Stimulated activated CD4-positive, alpha-beta T cell treated with anti-CD3 and anti-CD28 coated beads, Interleukin-2, amount 100 ng/mL, for 4 hours (primary cell): ENCODE measurements around the gene PTDSS2.
"Not testable (repeated sequence)": the region's sequence is repeated elsewhere in the genome, so short reads cannot be mapped to it uniquely, and the experiment has no call there.

Experiments
- DNase-seq: peaks from one replicate; pipeline ENCODE4 v3.0.0-alpha.2; 2020; ENCODE audit warnings: low read depth

PTDSS2 gene

DNA sequence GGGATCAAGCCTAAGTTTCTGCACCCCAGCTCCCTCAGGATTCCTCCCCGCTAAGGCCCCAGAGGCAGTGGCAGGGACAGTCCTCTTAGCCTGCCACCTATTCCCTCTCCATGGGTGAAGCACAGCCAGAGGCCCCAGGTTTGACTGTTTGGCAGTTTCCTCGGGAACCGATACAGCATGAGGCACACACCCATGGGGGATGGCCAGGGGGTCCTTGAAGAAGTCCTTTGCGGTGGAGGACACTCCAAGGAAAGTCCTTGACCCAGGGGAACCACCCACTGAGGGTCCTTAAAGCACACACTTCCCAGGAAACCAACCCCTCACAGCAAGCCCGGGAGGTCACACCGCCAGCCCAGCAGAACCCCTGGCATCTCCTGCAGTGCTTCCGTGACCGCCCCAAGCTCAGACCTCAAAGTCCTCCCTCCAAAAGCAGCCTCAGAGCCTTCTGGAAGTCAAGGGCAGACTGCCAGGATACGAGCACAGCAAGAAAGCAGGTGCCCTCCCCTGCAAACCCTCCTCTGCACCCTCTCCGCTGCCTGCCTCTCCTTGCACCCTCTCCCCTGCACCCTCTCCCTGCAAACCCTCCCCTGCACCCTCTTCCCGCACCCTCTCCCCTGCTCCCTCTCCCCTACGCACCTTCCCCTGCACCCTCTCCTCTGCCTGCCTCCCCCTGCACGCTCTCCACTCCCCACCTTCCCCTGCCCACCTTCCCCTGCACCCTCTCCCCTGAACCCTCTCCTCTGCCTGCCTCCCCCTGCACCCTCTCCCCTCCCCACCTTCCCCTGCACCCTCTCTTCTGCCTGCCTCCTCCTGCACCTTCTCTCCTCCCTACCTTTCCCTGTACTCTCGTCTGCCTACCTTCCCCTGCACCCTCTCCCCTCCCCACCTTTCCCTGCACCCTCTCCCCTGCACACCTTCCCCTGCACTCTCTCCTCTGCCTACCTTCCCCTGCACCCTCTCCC lies 36.7 kb upstream of the PTDSS2 start:
- no peak for DNase-seq

DNA sequence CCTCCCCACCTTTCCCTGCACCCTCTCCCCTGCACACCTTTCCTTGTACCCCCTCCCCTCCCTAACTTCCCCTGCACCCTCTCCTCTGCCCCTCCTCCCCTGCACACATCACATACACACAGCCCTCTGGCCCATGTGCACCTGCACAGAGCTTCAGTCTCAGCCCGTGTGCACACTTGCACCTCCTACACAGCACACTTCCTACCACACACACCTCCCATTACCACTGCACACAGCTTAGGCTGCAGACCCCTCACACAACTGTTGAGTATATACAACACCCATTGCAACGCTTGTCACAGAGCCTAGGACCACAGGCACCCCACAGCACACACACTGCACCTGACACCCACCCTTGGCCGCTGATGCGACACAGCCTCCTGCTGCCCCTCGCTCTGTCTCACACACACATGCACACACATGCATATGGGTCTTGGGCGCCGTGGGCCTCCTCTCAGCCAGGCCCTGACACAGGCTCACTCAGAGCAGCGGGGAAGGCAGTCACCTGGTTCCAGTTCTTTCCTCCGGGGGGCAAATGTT lies 35.7 kb upstream of the PTDSS2 start:
- no peak for DNase-seq

DNA sequence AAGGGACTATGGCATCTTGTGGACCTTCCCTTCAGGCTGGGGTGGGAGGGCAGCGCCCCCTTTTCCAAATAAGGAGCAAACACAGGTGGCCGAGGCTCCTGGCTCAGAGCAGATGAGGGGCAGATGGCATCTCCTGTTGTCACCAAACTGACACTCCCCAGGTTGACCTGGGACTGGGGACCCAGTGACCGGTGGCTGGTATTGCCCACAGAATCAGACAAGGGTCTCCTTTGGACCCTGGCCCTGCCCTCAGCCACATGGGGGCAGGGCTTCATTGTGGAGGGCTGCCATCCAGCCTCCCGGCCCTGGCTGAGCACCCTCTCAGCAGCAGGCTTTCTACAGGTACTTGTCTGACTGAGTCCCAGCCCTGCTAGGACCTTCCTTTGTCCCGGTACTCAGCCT lies 34.4 kb upstream of the PTDSS2 start:
- DNase-seq = no peak

DNA sequence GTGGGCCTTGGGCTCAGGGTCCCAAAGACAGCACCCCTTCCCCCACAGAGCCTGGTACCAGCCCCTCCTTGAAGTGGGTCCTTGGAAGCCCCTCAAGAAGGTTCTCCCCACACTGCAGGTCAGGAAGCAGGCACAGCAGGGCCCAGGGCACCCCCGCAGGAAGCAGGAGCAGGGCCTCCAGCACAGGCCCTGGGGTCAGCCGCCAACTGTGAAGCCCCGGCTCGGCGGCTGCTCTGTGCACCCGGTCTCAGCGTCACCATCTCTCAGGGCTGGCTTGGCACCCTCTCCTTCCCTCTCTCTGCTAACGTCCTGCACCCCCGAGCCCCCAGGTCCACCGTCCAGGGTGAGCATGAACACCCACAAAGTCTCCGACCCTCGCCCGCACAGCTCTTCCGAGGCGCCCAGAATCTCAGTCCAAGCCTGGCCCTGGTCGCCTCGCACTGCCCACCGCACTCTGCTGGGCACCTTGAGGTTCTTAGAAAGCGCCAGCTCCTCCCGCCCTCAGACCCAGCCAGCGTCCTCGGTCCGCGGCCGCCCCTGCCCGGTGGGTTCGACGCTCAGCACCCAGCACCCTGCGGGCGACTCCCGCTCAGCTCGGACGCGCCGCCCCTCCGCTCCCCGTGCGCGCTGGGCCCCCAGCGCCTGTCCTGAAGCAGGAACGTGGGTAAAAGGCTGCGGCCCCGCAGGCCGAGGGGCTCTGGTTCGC lies 33.9 kb upstream of the PTDSS2 start:
- DNase-seq = no peak

DNA sequence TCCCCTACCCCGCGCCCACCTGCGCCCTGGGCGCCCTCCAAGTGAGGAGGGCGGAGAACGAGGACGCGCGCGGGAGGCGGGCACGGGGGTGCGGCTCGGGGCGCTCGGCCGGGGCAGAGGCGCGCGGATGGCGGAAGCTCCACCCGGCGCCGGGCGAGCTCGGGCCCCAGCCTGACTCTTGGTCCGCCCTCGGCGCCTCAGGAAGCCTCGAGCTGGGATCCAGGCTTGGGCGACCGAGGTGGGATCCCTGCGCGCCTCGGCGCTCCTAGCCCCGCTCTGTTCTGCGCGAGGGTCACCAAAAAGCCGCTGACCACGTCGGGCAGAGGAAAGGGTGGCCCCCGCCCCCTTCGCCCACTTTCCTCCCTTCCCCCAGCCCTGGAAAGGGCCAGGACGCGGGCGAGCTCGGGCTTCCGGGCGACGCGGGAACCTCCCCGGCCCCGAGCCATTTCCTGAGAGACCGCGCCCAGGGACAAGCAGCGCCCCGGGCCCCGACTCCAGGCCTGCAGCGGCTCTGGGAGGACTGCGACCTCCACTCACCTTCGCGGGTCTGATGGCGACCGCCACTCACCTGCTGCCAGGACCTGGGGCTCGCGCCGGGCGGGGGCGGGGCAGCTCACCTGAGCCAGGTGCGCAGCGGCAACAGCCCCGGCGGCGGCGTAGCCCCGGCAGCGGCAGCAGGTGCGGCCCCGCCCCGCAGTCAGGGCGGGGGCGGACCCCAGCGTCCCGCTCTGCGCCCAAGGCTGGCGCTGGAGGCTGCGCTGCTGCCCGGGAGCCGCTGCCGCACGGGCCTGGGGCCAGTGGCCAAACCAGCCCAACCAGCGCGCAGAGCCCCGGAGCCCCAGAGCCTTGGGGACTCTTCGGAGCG lies 33.1 kb upstream of the PTDSS2 start:
- DNase-seq = no peak

DNA sequence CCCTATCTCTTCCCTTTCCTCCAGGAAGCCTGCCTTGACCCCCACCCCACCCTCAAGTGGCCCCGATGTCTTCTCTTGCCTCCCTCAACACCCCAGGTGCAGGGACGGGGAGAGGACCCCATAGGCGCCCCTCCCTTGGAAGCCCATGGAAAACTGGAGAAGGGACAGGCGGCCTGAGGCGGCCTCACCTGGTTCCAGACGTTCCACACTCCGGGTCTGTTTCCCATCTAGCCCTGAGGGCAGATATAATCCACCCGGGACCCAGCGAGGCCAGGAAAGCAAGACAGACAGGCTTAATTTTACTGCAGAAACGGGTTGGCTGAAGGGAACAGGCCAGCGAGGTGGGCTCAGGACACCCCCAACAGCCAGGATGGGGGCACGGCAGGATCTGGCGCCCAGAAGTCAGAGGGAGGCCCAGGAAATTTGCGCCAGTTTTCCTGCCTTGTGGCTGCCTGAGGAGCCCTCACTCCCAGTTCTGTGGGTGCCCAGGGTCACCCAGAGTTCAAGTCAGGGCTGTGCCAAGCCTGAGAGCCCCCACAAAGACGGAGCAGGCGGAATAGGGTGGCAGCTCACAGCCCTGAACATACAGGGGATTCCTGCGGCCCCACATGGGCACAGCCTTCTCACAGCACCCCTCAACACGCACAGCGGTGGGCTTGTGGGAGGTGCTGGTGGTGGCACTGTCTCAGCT lies 32.3 kb upstream of the PTDSS2 start:
- DNase-seq = no peak

DNA sequence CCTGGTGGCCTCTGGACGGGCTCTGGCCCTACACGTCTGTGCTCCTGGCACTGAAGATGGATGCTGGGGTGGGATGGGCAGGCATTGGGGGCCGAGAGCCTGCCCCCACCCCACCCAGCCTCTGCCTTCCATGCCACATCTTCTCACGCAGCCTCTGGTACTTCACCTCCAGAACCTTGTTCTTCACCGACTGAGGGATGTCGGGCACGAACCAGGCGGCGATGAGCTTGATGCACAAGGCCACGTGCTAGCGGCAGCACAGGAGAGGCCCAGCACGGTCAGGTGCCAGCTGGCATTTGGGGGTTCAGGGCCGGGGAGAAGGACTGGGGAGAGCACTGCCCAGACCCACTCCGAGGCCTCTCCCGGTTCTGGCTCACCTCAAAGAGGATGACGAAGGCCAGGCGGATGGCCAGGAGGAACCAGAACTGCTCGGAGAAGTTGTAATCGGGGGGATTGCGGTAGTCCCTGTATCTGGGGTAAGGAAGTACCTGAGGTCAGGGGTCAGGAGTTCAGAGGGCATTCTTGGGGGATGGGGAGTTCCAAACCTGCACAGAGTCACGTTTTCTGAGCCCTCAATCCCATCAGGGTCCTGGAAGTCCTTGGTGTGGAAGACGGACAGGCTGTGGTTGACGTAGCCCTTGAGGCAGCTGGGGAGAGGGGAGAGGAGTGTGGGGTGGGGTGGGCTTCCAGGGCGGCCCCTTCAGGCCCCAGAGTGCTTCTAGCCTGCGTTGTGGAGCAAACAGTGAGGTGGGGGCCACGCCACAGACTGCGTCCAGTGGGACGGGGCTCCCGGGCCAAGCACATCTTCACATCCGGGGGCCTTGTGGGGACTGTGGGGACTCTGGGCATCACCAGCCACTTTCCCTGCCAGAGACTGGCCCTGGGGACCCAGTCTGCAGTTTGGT lies 31.5 kb upstream of the PTDSS2 start:
- no peak for DNase-seq

DNA sequence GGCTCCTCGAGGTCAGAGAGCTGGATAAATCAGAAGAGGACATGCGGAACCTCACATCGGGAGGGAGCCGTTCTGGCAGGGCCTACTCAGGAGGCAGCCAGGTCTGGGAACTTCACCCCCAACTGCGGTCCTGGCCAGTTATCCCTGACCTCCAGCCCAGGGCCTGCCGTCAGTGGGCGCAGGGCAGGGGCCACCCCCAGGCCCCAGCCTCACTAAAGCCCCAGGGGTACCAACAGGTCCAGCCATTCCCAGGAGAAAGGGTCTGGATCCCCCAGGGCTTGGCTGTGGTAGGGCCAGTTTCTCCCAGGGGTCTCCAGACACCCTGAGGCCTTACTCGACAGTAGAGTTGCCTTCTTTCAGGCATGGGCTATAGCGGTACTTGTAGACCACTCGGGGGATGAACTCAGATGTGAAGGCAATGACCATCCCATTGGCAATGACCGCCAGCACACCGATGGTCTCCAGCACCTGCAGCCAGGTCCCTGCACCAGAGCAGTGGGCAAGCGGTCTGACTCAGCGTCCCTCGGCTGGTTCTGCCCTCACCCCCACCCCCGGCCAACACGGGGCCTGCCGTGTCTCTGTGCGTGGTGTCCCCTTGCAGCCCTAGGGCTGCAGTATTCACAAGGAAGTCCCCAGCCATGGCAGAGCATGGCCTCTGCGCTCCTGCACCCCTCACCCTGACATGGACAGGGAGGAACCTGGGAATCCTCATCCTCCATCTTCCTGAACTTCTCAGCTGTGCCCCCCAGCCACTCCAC lies 30.7 kb upstream of the PTDSS2 start:
- DNase-seq = no peak

DNA sequence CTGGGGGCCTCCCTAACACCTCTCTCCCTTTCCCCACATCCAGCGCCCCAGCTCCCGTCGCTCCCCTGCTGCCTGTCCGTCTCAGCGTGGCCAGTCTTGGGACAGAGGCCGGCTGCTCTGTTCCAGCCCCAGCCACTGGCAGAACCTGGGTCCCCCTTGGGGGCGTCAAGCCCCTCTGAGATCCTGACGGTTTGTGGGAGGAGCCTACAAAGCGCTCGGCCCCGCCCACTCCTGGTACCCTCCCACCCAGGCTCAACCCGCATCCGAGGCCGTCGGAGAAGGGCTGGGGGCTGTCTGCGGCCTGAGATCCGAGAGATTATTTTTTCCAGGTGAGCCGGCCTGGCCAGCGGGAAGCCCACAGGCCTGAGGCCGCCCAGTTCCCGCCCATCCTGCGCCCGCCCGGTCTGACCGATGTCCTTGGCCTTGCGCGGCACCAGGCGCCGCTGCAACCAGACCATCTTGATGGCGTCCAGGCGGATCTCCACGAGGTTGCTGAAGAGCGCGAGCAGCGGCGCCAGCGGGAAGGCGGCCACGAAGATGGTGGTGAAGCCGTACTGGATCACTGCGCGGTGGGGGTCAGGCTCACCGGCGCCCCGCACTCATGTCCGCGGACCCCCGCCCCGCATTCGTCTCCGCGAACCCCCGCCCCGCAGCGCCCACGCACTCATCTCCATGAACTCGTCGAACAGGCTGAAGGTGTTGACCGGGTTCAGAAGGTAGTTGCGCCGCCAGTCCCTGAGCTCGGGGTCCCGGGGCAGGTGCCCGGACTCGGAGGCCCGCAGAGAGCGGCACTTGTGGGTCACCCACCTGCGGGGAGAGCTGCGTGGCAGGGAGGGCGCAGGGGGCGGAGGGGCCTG lies 29.8 kb upstream of the PTDSS2 start:
- no peak for DNase-seq

DNA sequence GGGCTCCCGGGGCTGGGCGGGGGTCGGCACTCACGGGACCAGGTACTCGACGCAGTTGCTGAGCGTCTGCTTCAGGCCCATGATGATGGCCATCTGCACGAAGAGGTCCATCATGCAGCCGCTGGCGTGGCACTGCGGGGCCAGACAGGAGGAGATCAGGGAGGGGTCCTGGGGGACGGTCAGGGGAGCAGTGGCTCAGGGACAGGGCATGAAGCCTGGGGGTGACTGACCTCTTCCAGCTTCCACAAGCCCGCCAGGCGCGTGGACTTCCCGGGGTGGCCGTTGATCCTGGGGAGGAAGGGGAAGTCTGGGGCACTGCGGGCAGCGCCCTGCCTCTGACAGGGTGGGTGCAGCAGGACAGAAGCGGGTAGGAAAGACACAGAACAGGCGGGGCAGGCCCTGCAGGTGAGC lies 29.2 kb upstream of the PTDSS2 start:
- DNase-seq = no peak

DNA sequence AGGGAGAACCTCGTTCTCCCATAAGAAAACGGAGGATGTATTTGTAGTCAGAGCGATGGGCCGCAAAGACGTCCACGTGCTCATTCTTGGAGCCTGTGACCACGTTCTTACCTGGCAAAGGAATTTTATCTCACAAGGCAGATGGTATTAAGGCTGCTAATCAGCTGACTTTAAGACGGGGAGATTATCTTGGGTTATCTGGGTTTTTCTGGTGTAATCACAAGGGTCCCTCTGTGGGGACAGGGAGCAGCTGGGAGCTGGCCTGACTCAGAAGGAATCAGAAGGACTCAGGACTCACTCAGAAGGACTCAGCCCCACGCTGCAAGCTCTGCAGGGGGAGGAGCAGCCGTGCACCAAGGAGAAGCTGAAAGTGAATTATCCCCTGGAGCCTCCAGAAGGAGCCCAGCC lies 27.8 kb upstream of the PTDSS2 start:
- DNase-seq = no peak

DNA sequence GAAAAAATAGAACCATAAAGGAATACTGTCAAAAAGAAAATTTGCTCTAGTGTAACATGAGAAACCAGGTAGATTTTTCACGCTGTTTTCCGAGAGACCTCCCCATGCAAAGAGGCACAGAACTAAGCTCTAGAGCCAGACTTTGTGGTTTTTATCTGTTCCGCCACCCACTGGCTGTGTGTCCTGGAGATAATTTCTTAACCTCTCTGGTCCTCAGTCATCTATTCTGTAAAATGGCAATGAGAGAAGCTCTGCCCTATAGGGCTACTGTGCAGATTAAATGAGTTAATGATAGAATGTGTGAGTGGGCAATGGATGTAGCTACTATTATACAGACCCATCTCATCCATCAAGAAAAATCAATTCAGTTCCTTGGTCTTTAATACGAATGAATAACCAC lies 25.8 kb upstream of the PTDSS2 start:
- no peak for DNase-seq

DNA sequence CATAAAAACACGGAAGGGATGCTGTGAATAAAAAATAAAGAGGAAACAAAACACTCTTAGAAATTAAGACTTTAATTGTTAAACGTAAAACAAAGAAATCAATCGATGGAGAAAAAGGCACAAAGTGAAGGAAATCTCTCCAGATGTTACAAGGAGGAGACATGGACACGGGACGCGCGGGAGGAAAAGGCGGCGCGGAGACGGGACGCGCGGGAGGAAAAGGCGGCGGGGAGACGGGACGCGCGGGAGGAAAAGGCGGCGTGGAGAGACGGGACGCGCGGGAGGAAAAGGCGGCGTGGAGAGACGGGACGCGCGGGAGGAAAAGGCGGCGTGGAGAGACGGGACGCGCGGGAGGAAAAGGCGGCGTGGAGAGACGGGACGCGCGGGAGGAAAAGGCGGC lies 25.3 kb upstream of the PTDSS2 start:
- DNase-seq = not testable (repeated sequence)

DNA sequence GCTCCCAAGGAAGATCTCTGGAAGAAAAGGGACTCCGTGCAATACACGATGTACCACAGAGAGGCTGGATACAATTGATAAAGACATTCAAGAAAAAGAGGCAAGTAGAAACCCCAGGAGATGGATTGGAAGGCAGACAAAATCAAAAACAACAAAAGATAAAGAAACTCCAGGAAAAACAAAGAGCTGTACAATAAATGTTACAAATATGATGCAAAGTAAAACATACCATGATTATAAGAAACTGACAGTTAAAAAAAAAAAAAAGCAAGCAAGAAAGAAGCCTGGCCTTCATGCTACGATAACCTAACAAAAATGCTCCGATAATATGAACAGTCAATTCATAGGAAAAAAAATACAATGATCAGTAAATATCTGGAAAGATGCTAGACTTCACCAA lies 24.8 kb upstream of the PTDSS2 start:
- DNase-seq = no peak

DNA sequence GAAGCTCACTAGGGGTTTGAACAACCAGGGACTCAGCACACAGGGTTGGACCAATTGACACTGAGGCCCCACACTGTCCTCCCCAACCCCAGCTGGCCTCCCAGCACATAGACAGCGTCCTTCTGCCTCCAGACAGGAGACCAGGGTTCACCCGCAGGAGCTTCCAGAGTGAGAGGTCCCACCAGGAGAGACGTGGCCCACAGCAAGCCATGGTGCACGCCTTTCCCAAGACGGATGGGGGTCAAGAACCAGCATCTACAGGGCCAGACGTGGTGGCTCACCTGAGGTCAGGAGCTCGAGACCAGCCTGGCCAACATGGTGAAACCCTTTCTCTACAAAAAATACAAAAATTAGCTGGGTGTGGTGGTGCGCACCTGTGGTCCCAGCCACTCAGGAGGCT lies 23.2 kb upstream of the PTDSS2 start:
- DNase-seq = no peak

DNA sequence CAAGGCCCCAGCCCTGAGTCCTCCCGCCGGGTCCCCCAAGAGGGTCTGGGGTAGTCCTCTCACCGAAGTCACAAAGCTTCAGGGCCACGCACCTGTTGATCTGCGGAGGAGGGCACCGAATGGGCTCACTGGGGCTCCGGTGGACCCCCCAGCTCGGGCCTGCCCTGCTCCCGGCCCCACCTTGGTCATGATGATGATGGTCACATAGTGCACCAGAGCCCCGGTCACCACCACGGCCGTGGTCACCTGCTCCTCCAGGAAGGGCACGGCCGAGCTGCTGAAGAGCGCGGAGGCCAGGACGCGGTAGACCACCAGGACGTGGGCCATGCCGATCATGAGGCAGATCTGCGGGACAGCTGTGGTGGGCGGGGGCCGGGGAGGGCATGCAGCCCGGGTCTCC lies 21.8 kb upstream of the PTDSS2 start:
- no peak for DNase-seq

DNA sequence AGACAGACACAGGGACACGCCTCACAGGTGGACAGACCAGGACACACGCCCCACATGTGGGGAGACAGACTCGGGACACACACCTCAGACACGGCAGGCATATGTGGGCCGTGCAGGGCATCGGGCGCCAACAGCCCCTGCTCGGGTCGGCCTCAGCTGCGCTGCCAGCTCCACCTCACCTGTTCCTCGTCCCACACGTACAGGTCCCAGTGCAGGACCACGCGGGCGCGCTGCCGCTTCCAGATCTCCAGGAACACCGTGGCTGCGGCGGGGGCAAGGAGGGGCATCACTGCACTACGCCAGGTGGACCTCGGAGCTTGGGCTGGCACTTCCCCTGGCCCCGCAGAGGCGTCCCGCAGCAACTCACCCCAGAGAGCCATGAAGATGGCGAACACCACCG lies 20.7 kb upstream of the PTDSS2 start:
- DNase-seq = no peak

DNA sequence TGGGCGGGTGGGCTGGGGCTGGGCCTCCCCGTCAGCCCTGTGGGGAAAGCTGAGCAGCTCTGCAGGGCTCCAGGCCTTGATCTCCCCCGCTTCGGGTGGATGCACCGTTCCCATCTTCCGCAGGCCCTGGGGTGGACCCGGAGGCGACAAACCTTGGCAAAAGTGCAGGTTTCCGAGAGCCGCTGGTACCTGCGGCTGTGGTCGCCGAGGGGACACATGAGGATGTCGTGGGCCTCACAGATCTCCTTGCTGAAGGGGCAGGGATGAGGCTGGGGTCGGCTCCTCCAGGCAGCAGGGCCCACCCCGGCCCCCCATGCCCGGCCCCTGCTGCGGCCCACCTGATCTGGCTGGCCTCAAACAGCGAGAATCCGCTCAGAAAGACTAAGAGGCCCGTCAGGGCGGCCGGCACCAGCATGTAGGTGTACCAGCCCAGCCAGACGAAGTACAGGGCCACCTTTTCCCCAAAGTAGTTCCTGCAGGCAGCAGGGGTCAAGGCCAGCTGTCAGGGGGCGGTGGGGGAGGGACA lies 20.1 kb upstream of the PTDSS2 start:
- DNase-seq = no peak

DNA sequence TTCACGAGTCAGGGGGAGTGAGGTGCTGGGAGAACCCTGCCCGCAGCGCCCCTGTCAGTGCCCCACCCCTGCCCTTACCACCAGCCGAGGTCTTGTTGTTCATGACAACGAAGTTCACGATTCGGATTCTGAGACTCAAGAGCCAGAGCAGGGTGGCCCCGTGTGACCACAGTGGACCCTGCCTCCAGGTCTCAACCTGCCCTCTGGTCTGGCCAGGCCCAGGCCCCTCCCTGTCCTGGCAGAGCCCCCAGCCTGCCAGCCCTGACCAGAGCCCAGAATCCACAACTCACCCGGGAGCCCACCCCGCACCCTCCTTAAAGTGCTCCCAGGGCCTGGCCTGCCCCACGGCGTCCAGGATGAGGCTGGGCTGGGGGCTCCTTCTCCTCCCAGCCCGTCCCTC lies 18.2 kb upstream of the PTDSS2 start:
- DNase-seq = no peak
